Fibroblast of the aortic adventitia (primary cell): ENCODE measurements around the gene PUM2. TPM values are rescaled to one million over a fixed set of nuclear protein-coding genes. Genes with fewer than 3 reads are reported as not detected.
"Not testable (repeated sequence)": the region's sequence is repeated elsewhere in the genome, so short reads cannot be mapped to it uniquely, and the experiment has no call there.

ENCODE experiments used
- DNase-seq: peaks from one replicate; pipeline ENCODE4 v3.0.0-alpha.2; 2010; ENCODE audit warnings: low read depth
- H3K4me3 ChIP-seq: 2 replicates; pipeline ENCODE4 v1.5.1; 2011; ENCODE audit warnings: low read depth, mild to moderate bottlenecking, control low read depth, low read length, moderate library complexity
- CTCF ChIP-seq: IDR thresholded peaks from 2 replicates; pipeline ENCODE4 v1.5.1; 2011; ENCODE audit warnings: mild to moderate bottlenecking, low read length, control low read depth, inconsistent platforms; ENCODE audit not compliant: insufficient read depth
- total RNA-seq: library from RNA; depleted of rRNA; stranded (reverse); fragments of >200 nt; gene quantifications from 2 replicates; pipeline ENCODE4 v1.2.3, GENCODE V29; 2012; ENCODE audit warnings: low replicate concordance

The PUM2 gene
- total RNA-seq, 1 donor = 50.0 TPM

GRCh38 chr2:20235655-20236305 is 114.9 kb downstream of the PUM2 start:
- no peak for TF ChIP-seq CTCF
- no peak overlapping the region for H3K4me3 ChIP-seq

GRCh38 chr2:20234597-20234996 is 116.0 kb downstream of the PUM2 start:
- not testable (repeated sequence) for H3K4me3 ChIP-seq
- DNase-seq = peak; percentile 51

More at GRCh38 chr2:20235655-20236305, 114.9 kb downstream of the PUM2 start:
- no peak for DNase-seq

GRCh38 chr2:20232837-20233207 is 117.8 kb downstream of the PUM2 start:
- no peak for TF ChIP-seq CTCF
- no peak overlapping the region for H3K4me3 ChIP-seq
- DNase-seq = no peak

- H3K4me3 ChIP-seq = no peak overlapping the region
- peak; percentile 47 for DNase-seq
- no peak for TF ChIP-seq CTCF
These were observed 119.0 kb downstream of the PUM2 start for GRCh38 chr2:20231598-20232026.

GRCh38 chr2:20231159-20231558 is 119.5 kb downstream of the PUM2 start:
- no peak for DNase-seq
- no peak overlapping the region for H3K4me3 ChIP-seq
- TF ChIP-seq CTCF = no peak

- TF ChIP-seq CTCF = no peak
- H3K4me3 ChIP-seq = no peak overlapping the region
- DNase-seq = no peak
These were observed 120.6 kb downstream of the PUM2 start for GRCh38 chr2:20230114-20230425.

GRCh38 chr2:20229322-20230113 is 121.1 kb downstream of the PUM2 start:
- TF ChIP-seq CTCF = no peak
- H3K4me3 ChIP-seq = no peak overlapping the region
- peak; percentile 89 for DNase-seq
